H1 (cell line): ENCODE measurements around the gene PRCD. TPM values are rescaled to one million over a fixed set of nuclear protein-coding genes. Genes with fewer than 3 reads are reported as not detected.

Source experiments
- CTCF ChIA-PET: fragments of 300-600 bp; sonication (Branson Sonifier 250); formaldehyde crosslinking; loops from one replicate; lab custom pipeline; 2021; ENCODE audit not compliant: partially characterized antibody; lab: Charles Lee
- POLR2A ChIA-PET: fragments of 300-600 bp; sonication (Branson Sonifier 250); formaldehyde crosslinking; loops from one replicate; lab custom pipeline; 2021; ENCODE audit warnings: inconsistent platforms; ENCODE audit not compliant: partially characterized antibody; lab: Charles Lee
- DNase-seq, 2 experiments: peaks; one replicate each; pipeline versions ENCODE4 v3.0.0 to v3.0.0-alpha.2; 2010 to 2022; ENCODE audit warnings: low spot score in 2 of 2, low read depth in 1 of 2, mixed read lengths in 1 of 2
- FAIRE-seq: peaks from 2 replicates; lab custom pipeline; 2011; peaks lifted over from hg19 to GRCh38; lab: Jason Lieb, UNC
- H2AFZ ChIP-seq: 2 replicates; pipeline ENCODE4 v1.8.1; 2012; ENCODE audit warnings: low read length, inconsistent platforms
- H2AK5ac ChIP-seq: 2 replicates; pipeline ENCODE4 v1.6.1; 2013; ENCODE audit warnings: low read depth, low read length
- H2BK120ac ChIP-seq: replicated peaks from 2 replicates; pipeline ENCODE3; 2013; ENCODE audit warnings: low read depth, low read length, inconsistent platforms
- H2BK12ac ChIP-seq: 2 replicates; pipeline ENCODE4 v1.6.1; 2013; ENCODE audit warnings: low read depth, low read length
- H2BK15ac ChIP-seq: 2 replicates; pipeline ENCODE4 v1.6.1; 2013; ENCODE audit warnings: low read length
- H2BK20ac ChIP-seq: 2 replicates; pipeline ENCODE4 v1.6.1; 2013; ENCODE audit warnings: low read length
- H2BK5ac ChIP-seq: 2 replicates; pipeline ENCODE4 v1.6.1; 2013; ENCODE audit warnings: low read depth, low read length
- H3K14ac ChIP-seq: 2 replicates; pipeline ENCODE4 v1.6.1; 2013; ENCODE audit warnings: inconsistent platforms; ENCODE audit not compliant: insufficient read length
- H3K18ac ChIP-seq: 2 replicates; pipeline ENCODE4 v1.6.1; 2013; ENCODE audit warnings: low read length; ENCODE audit errors: extremely low read depth
- H3K23ac ChIP-seq: 2 replicates; pipeline ENCODE4 v1.6.1; 2013; ENCODE audit warnings: inconsistent platforms; ENCODE audit not compliant: insufficient read length
- H3K23me2 ChIP-seq: 2 replicates; pipeline ENCODE4 v1.6.1; 2013; ENCODE audit warnings: low read depth, low read length
- H3K27ac ChIP-seq: 2 replicates; pipeline ENCODE4 v1.6.1; 2011; ENCODE audit warnings: low read depth, low read length, inconsistent platforms
- H3K27me3 ChIP-seq, 4 experiments: replicated peaks in 1 of 4; 1 replicate in 1 of 4; 2 replicates in 3 of 4; pipeline versions ENCODE4 v1.6.1 to v1.8.1; 2011 to 2013; ENCODE audit warnings: low read length in 3 of 4, mild to moderate bottlenecking in 3 of 4, inconsistent platforms in 2 of 4, mixed read lengths in 2 of 4, moderate library complexity in 1 of 4; ENCODE audit not compliant: control insufficient read depth in 3 of 4, insufficient read depth in 3 of 4; ENCODE audit errors: extremely low read depth in 1 of 4
- H3K36me3 ChIP-seq, 4 experiments: 2 replicates each; pipeline versions ENCODE4 v1.6.1 to v1.8.1; 2011 to 2013; ENCODE audit warnings: mild to moderate bottlenecking in 4 of 4, low read length in 3 of 4, moderate library complexity in 2 of 4, control low read depth in 1 of 4, inconsistent platforms in 1 of 4; ENCODE audit not compliant: insufficient read depth in 4 of 4, control insufficient read depth in 2 of 4
- H3K4ac ChIP-seq: replicated peaks from 2 replicates; pipeline ENCODE3; 2013; ENCODE audit warnings: low read length, low read depth, mixed read lengths, inconsistent platforms; ENCODE audit not compliant: insufficient read length
- H3K4me1 ChIP-seq, 4 experiments: replicated peaks in 1 of 4; 1 replicate in 1 of 4; 2 replicates in 3 of 4; pipeline versions ENCODE4 v1.6.1 to v1.8.1; 2011 to 2013; ENCODE audit warnings: low read length in 3 of 4, inconsistent platforms in 2 of 4, mixed read lengths in 1 of 4; ENCODE audit not compliant: insufficient read depth in 4 of 4, control insufficient read depth in 3 of 4
- H3K4me2 ChIP-seq, 2 experiments: 2 replicates each; pipeline versions ENCODE4 v1.6.1 to v1.8.1; 2011 to 2013; ENCODE audit warnings: low read depth in 2 of 2, low read length in 2 of 2, control low read depth in 1 of 2, inconsistent platforms in 1 of 2, mild to moderate bottlenecking in 1 of 2; ENCODE audit not compliant: insufficient read depth in 1 of 2
- H3K4me3 ChIP-seq, 4 experiments: fragments of 200-600, 300-600 bp in 1 of 4; sonication (generic), shearing (Covaris generic), sonication (Bioruptor Twin) in 1 of 4; 2 replicates each; pipeline versions ENCODE4 v1.5.1 to v1.8.1; 2011 to 2016; ENCODE audit warnings: low read length in 4 of 4, low read depth in 3 of 4, control low read depth in 2 of 4, inconsistent platforms in 2 of 4, mild to moderate bottlenecking in 2 of 4, mixed read lengths in 1 of 4, moderate library complexity in 1 of 4; ENCODE audit not compliant: insufficient read depth in 2 of 4; ENCODE audit errors: extremely low read depth in 1 of 4
- H3K56ac ChIP-seq: replicated peaks from 2 replicates; pipeline ENCODE3; 2013; ENCODE audit warnings: low read depth, mild to moderate bottlenecking, mixed read lengths, low read length, inconsistent platforms; ENCODE audit not compliant: insufficient read length
- H3K79me1 ChIP-seq: 2 replicates; pipeline ENCODE4 v1.6.1; 2013; ENCODE audit warnings: low read depth, low read length, control low read depth
- H3K79me2 ChIP-seq, 2 experiments: 2 replicates each; pipeline versions ENCODE4 v1.6.1 to v1.8.1; 2012 to 2013; ENCODE audit warnings: low read length in 2 of 2, mild to moderate bottlenecking in 2 of 2, inconsistent platforms in 1 of 2; ENCODE audit not compliant: insufficient read depth in 2 of 2, control insufficient read depth in 1 of 2
- H3K9ac ChIP-seq, 4 experiments: replicated peaks in 1 of 4; 1 replicate in 1 of 4; 2 replicates in 3 of 4; pipeline versions ENCODE4 v1.6.1 to v1.8.1; 2011 to 2013; ENCODE audit warnings: low read depth in 3 of 4, low read length in 3 of 4, control low read depth in 2 of 4, mild to moderate bottlenecking in 2 of 4, moderate library complexity in 2 of 4, inconsistent platforms in 1 of 4; ENCODE audit errors: extremely low read depth in 1 of 4
- H3K9me3 ChIP-seq, 2 experiments: 2 replicates each; pipeline versions ENCODE4 v1.6.1 to v1.8.1; 2012 to 2013; ENCODE audit warnings: mild to moderate bottlenecking in 2 of 2, moderate library complexity in 2 of 2, control low read depth in 1 of 2, inconsistent platforms in 1 of 2, low read depth in 1 of 2, low read length in 1 of 2, mixed read lengths in 1 of 2; ENCODE audit not compliant: insufficient read depth in 2 of 2
- H4K20me1 ChIP-seq, 2 experiments: replicated peaks in 1 of 2; 2 replicates each; pipeline versions ENCODE3 to v1.8.1; 2011 to 2013; ENCODE audit warnings: inconsistent platforms in 2 of 2, low read length in 2 of 2, mild to moderate bottlenecking in 1 of 2; ENCODE audit not compliant: insufficient read depth in 2 of 2, control insufficient read depth in 1 of 2
- H4K5ac ChIP-seq: 2 replicates; pipeline ENCODE4 v1.6.1; 2013; ENCODE audit warnings: low read length, low read depth, mixed read lengths, inconsistent platforms; ENCODE audit not compliant: insufficient read length
- H4K8ac ChIP-seq: 2 replicates; pipeline ENCODE4 v1.8.0; 2013; ENCODE audit warnings: mild to moderate bottlenecking, moderate library complexity, low read length, inconsistent platforms; ENCODE audit not compliant: insufficient read depth; ENCODE audit errors: extremely low read depth
- H4K91ac ChIP-seq: replicated peaks from 2 replicates; pipeline ENCODE3; 2013; ENCODE audit warnings: low read length, mixed read lengths, inconsistent platforms; ENCODE audit not compliant: insufficient read length
- BRCA1 ChIP-seq: IDR thresholded peaks from 2 replicates; pipeline ENCODE4 v1.6.1; 2012; ENCODE audit warnings: low read depth, low read length, improper control_type of control experiment
- CBX5 ChIP-seq: fragments of 300-800, 300-1000 bp; sonication (generic); IDR thresholded peaks from 2 replicates; pipeline ENCODE4 v1.7.1; 2016; ENCODE audit warnings: antibody characterized with exemption, low read length, low read depth
- CHD2 ChIP-seq: IDR thresholded peaks from 2 replicates; pipeline ENCODE4 v1.6.1; 2012; ENCODE audit warnings: low read length, improper control_type of control experiment
- CTBP2 ChIP-seq: IDR thresholded peaks from 2 replicates; pipeline ENCODE4 v1.7.0; 2011; ENCODE audit warnings: borderline replicate concordance, mild to moderate bottlenecking, moderate library complexity, mixed read lengths, low read length; ENCODE audit not compliant: insufficient read depth, insufficient read length
- EZH2 ChIP-seq: fragments of 200-600 bp; sonication (generic); IDR thresholded peaks from 2 replicates; pipeline ENCODE4 v1.7.1; 2012; ENCODE audit warnings: low read depth, mild to moderate bottlenecking, moderate library complexity, low read length, inconsistent platforms; ENCODE audit not compliant: severe bottlenecking
- GTF2F1 ChIP-seq: IDR thresholded peaks from 2 replicates; pipeline ENCODE4 v1.6.1; 2012; ENCODE audit warnings: low read depth, low read length, improper control_type of control experiment, borderline replicate concordance
- HDAC6 ChIP-seq: IDR thresholded peaks from one replicate; pipeline ENCODE4 v1.7.1; 2012; ENCODE audit warnings: low read depth, mild to moderate bottlenecking, inconsistent platforms, low read length, moderate library complexity
- JUND ChIP-seq: IDR thresholded peaks from 2 replicates; pipeline ENCODE4 v1.6.1; 2011; ENCODE audit warnings: mild to moderate bottlenecking, improper control_type of control experiment, low read length
- SIN3A ChIP-seq, 2 experiments: IDR thresholded peaks in 1 of 2; conservative IDR thresholded peaks in 1 of 2; 2 replicates each; pipeline ENCODE4 v1.6.1; 2011 to 2012; ENCODE audit warnings: low read length in 2 of 2, improper control_type of control experiment in 1 of 2, low read depth in 1 of 2, mild to moderate bottlenecking in 1 of 2
- TAF1 ChIP-seq: IDR thresholded peaks from 2 replicates; pipeline ENCODE4 v1.6.1; 2011; ENCODE audit warnings: mild to moderate bottlenecking, low read depth, low read length
- ZNF274 ChIP-seq: IDR thresholded peaks from 2 replicates; pipeline ENCODE4 v1.7.0; 2012; ENCODE audit warnings: low read length, borderline replicate concordance; ENCODE audit errors: extremely low read depth
- WGBS, 2 experiments: shearing (Covaris generic) in 1 of 2; methylation state at CpG; one replicate each; pipeline versions ENCODE4 v1.1.6 to v1.1.7; 2013 to 2015; ENCODE audit warnings: low lambda C conversion rate in 2 of 2, mixed read lengths in 2 of 2, inconsistent platforms in 1 of 2, low coverage in 1 of 2, missing lambda C conversion rate in 1 of 2; ENCODE audit not compliant: insufficient replicate concordance in 2 of 2, insufficient coverage in 1 of 2, insufficient read length in 1 of 2; ENCODE audit errors: extremely low coverage in 1 of 2, missing lambda C conversion rate in 1 of 2; 5-methylcytosine and 5-hydroxymethylcytosine counted together
- polyA plus RNA-seq, 7 experiments: library from polyadenylated mRNA; depleted of rRNA in 3 of 7; stranded (reverse) in 5 of 7; unstranded in 2 of 7; fragments of >200 nt in 5 of 7; fragments of 200-250 nt in 2 of 7; gene quantifications; 1 replicate in 5 of 7; 2 replicates in 1 of 7; 4 replicates in 1 of 7; pipeline versions ENCODE4 v1.2.1 to v1.2.3, GENCODE V29; 2011 to 2013; ENCODE audit warnings: missing spikeins in 2 of 7, mixed read lengths in 2 of 7
- total RNA-seq: library from RNA; stranded (reverse); fragmentation: NEBNext Ultra II Directional; extraction: Animal tissue kit (Norgen Biotek cat#: 25700); gene quantifications from 2 replicates; pipeline ENCODE4 v1.2.1, GENCODE V29; 2021
- TF ChIP-seq, protein P1 (sequence below): IDR thresholded peaks from 2 replicates; pipeline ENCODE4 v1.6.1; 2011; ENCODE audit warnings: low read length, improper control_type of control experiment

The PRCD gene
- total and polyA plus RNA-seq, 2 of the 8 experiments (the other 6 are each of a cell fraction or from before 2014, with no cell fraction given), result 0.77 to 2.1 TPM

DNA sequence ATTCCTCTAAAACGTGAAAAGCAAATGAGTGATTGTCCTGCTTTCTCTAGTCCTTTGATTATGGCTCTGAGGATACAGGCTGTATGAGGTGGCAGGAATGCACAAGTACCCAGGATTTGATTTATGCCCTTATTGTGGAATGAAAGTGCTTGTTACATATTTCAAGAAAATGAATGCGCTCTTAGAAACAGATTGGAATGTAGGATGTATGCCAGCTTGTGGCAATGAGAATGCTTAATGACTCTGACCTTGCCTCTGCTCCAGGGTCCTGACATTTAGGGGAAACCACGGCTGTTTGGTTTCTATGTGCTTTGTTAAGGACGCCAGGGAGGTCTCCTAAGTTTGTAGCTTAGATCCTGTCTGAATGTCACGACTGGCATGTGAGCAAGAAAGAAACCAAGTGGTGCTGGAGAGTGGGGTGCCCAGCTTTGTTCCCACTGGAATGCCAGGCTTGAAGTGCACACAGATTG is 22.0 kb downstream of the PRCD start:
- H3K79me2 ChIP-seq, result peaks cover 23 to 53% of the 10 kb centered on the region in 2 experiments
- no peak overlapping the region for H3K56ac ChIP-seq
- H2BK15ac ChIP-seq, result no peak overlapping the region
- peaks cover 2% of the 10 kb centered on the region; the same call in 1 of the 2 replicates for H3K23me2 ChIP-seq
- no peaks in the 10 kb centered on the region for H3K27me3 ChIP-seq
- no peak overlapping the region for H4K8ac ChIP-seq
- no peak overlapping the region for H4K91ac ChIP-seq
- H3K14ac ChIP-seq, result no peak overlapping the region
- ChIA-PET POLR2A (interaction anchor here (0.6 to 8.0 kb wide), 10 partner anchors 7 to 174 kb away, joined by 3 to 133 read pairs (median 4); a partner anchor contains a TSS), CTCF (interaction anchor here (0.6 to 1.7 kb wide), 9 partner anchors 10 to 150 kb away, joined by 3 to 5 read pairs (median 3); no protein-coding TSS in a partner anchor)
- no peak overlapping the region for H2BK12ac ChIP-seq
- H2BK5ac ChIP-seq, result no peak overlapping the region
- H2BK120ac ChIP-seq, result no peak overlapping the region
- H3K4me3 ChIP-seq, result no peak overlapping the region
- H3K27ac ChIP-seq, result no peak overlapping the region
- no peak overlapping the region for H3K18ac ChIP-seq
- 73% methylated on average over 5 of the region's 5 CpGs; no CpG with 5 or more reads in 1 of the 2 experiments for WGBS, 2 experiments
- DNase-seq (no peak), FAIRE-seq (no peak)
- no peak overlapping the region for H3K4ac ChIP-seq
- peaks cover 32% of the 10 kb centered on the region in 2 experiments for H4K20me1 ChIP-seq
- H3K9me3 ChIP-seq, result no peaks in the 10 kb centered on the region
- peaks cover 24 to 69% (median 50%) of the 10 kb centered on the region in 4 experiments for H3K36me3 ChIP-seq
- H3K9ac ChIP-seq, result no peak overlapping the region; a peak in 1 of 7 replicates
- H4K5ac ChIP-seq, result no peak overlapping the region
- H2BK20ac ChIP-seq, result no peak overlapping the region
- peaks cover 2 to 10% (median 4%) of the 10 kb centered on the region in 4 experiments; a peak in 6 of 7 replicates for H3K4me1 ChIP-seq
- peaks cover 12% of the 10 kb centered on the region for H3K79me1 ChIP-seq
- no peak overlapping the region for H2AK5ac ChIP-seq
- H3K4me2 ChIP-seq, result peak overlapping the region in 1 of 2 experiments; percentile 26; a peak in 1 of 4 replicates
- H3K23ac ChIP-seq, result no peak overlapping the region
- H2AFZ ChIP-seq, result no peak overlapping the region
- TF ChIP-seq ZNF274 (no peak), JUND (no peak), EZH2 (no peak), BRCA1 (no peak), GTF2F1 (no peak), TAF1 (no peak), CBX5 (no peak), SIN3A (conservative IDR thresholded peaks at IDR 0.05 in 1 of 2, IDR thresholded peaks at IDR 0.05 in 1 of 2; ENCODE audit: low read depth in 1 of 2, low read length in 2 of 2) (no peak), CTBP2 (no peak), CHD2 (no peak), HDAC6 (no peak)
- TF ChIP-seq, protein P1, sequence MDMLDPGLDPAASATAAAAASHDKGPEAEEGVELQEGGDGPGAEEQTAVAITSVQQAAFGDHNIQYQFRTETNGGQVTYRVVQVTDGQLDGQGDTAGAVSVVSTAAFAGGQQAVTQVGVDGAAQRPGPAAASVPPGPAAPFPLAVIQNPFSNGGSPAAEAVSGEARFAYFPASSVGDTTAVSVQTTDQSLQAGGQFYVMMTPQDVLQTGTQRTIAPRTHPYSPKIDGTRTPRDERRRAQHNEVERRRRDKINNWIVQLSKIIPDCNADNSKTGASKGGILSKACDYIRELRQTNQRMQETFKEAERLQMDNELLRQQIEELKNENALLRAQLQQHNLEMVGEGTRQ, result no peak
